ENCODE measurements around the gene ADTRP.
"Not testable (repeated sequence)": the region's sequence is repeated elsewhere in the genome, so short reads cannot be mapped to it uniquely, and the experiment has no call there.

The ADTRP gene

GRCh38 chr6:11692451-11693376, 85.9 kb downstream of the ADTRP start:
- no peaks in the 10 kb centered on the region for H3K4me1 Mint-ChIP-seq (ENCODE audit: low read depth in 2 of 2)
- ATAC-seq (replicated peaks) (no peak), DNase-seq (no peak)
- no peaks in the 10 kb centered on the region for H3K36me3 Mint-ChIP-seq (ENCODE audit: insufficient read depth)
- peaks cover 29 to 30% of the 10 kb centered on the region in 2 donors for H3K27me3 Mint-ChIP-seq
- H3K4me3 Mint-ChIP-seq = no peak overlapping the region
- no peaks in the 10 kb centered on the region for H3K9me3 Mint-ChIP-seq
- H3K27ac Mint-ChIP-seq = no peak overlapping the region

GRCh38 chr6:11689847-11690246, 88.8 kb downstream of the ADTRP start:
- DNase-seq (no peak), ATAC-seq (replicated peaks) (no peak)
- H3K27me3 Mint-ChIP-seq = peaks cover 33 to 37% of the 10 kb centered on the region in 2 donors
- H3K4me3 Mint-ChIP-seq = no peak overlapping the region
- H3K9me3 Mint-ChIP-seq = no peaks in the 10 kb centered on the region
- H3K4me1 Mint-ChIP-seq (ENCODE audit: low read depth in 2 of 2) = no peaks in the 10 kb centered on the region
- no peaks in the 10 kb centered on the region for H3K36me3 Mint-ChIP-seq (ENCODE audit: insufficient read depth)
- no peak overlapping the region for H3K27ac Mint-ChIP-seq

GRCh38 chr6:11689400-11689799, 89.2 kb downstream of the ADTRP start:
- not testable (repeated sequence) for H3K9me3 Mint-ChIP-seq; DNase-seq; H3K27ac Mint-ChIP-seq; H3K36me3 Mint-ChIP-seq (ENCODE audit: insufficient read depth); H3K4me1 Mint-ChIP-seq (ENCODE audit: low read depth in 2 of 2); ATAC-seq (replicated peaks); H3K4me3 Mint-ChIP-seq
- H3K27me3 Mint-ChIP-seq = peaks cover 33 to 38% of the 10 kb centered on the region in 2 donors

GRCh38 chr6:11688425-11688709, 90.2 kb downstream of the ADTRP start:
- ATAC-seq (replicated peaks) = no peak
- Mint-ChIP-seq H3K27ac (no peak overlapping the region), H3K4me3 (no peak overlapping the region)

GRCh38 chr6:11685481-11686093, 93.0 kb downstream of the ADTRP start:
- Mint-ChIP-seq H3K9me3 (no peaks in the 10 kb centered on the region), H3K27ac (no peak overlapping the region), H3K4me1 (ENCODE audit: low read depth in 2 of 2) (no peaks in the 10 kb centered on the region), H3K36me3 (ENCODE audit: insufficient read depth) (no peaks in the 10 kb centered on the region), H3K4me3 (no peak overlapping the region), H3K27me3 (peaks cover 26 to 31% of the 10 kb centered on the region in 2 donors)
- ATAC-seq (replicated peaks) (no peak), DNase-seq (no peak)

More at GRCh38 chr6:11688425-11688709, 90.2 kb downstream of the ADTRP start:
- Mint-ChIP-seq H3K9me3 (no peaks in the 10 kb centered on the region), H3K27me3 (peaks cover 26 to 32% of the 10 kb centered on the region in 2 donors), H3K4me1 (ENCODE audit: low read depth in 2 of 2) (no peaks in the 10 kb centered on the region), H3K36me3 (ENCODE audit: insufficient read depth) (no peaks in the 10 kb centered on the region)
- no peak for DNase-seq

- DNase-seq = no peak
- H3K4me3 Mint-ChIP-seq = no peak overlapping the region
- no peaks in the 10 kb centered on the region for H3K4me1 Mint-ChIP-seq (ENCODE audit: low read depth in 2 of 2)
- H3K27me3 Mint-ChIP-seq = peaks cover 30 to 31% of the 10 kb centered on the region in 2 donors
- ATAC-seq (replicated peaks) = no peak
- no peaks in the 10 kb centered on the region for H3K36me3 Mint-ChIP-seq (ENCODE audit: insufficient read depth)
- H3K9me3 Mint-ChIP-seq = peaks cover 0 to 2% of the 10 kb centered on the region in 2 donors
- no peak overlapping the region for H3K27ac Mint-ChIP-seq
These were observed 93.6 kb downstream of the ADTRP start for GRCh38 chr6:11684901-11685480.

GRCh38 chr6:11683871-11684270, 94.7 kb downstream of the ADTRP start:
- peaks cover 0 to 2% of the 10 kb centered on the region in 2 donors for H3K9me3 Mint-ChIP-seq
- H3K27ac Mint-ChIP-seq = no peak overlapping the region
- ATAC-seq (replicated peaks) = no peak
- H3K36me3 Mint-ChIP-seq (ENCODE audit: insufficient read depth) = no peaks in the 10 kb centered on the region
- no peak for DNase-seq
- no peaks in the 10 kb centered on the region for H3K4me1 Mint-ChIP-seq (ENCODE audit: low read depth in 2 of 2)
- H3K27me3 Mint-ChIP-seq = peaks cover 29 to 31% of the 10 kb centered on the region in 2 donors
- no peak overlapping the region for H3K4me3 Mint-ChIP-seq

GRCh38 chr6:11682561-11682975, 96.0 kb downstream of the ADTRP start:
- ATAC-seq (replicated peaks) (no peak), DNase-seq (no peak)
- Mint-ChIP-seq H3K36me3 (ENCODE audit: insufficient read depth) (no peaks in the 10 kb centered on the region), H3K4me3 (no peak overlapping the region), H3K9me3 (peaks cover 0 to 2% of the 10 kb centered on the region in 2 donors), H3K4me1 (ENCODE audit: low read depth in 2 of 2) (no peaks in the 10 kb centered on the region), H3K27ac (no peak overlapping the region), H3K27me3 (peaks cover 16 to 26% of the 10 kb centered on the region in 2 donors)

- Mint-ChIP-seq H3K4me3 (no peak overlapping the region), H3K27me3 (peaks cover 18 to 21% of the 10 kb centered on the region in 2 donors), H3K4me1 (ENCODE audit: low read depth in 2 of 2) (no peaks in the 10 kb centered on the region), H3K27ac (no peak overlapping the region), H3K36me3 (ENCODE audit: insufficient read depth) (no peaks in the 10 kb centered on the region), H3K9me3 (peaks cover 0 to 2% of the 10 kb centered on the region in 2 donors)
- no peak for DNase-seq
- ATAC-seq (replicated peaks) = no peak
These were observed 96.8 kb downstream of the ADTRP start for GRCh38 chr6:11681770-11682169.

GRCh38 chr6:11681357-11681756, 97.2 kb downstream of the ADTRP start:
- Mint-ChIP-seq H3K27me3 (peaks cover 16 to 22% of the 10 kb centered on the region in 2 donors), H3K36me3 (ENCODE audit: insufficient read depth) (no peaks in the 10 kb centered on the region), H3K4me3 (no peak overlapping the region), H3K9me3 (peaks cover 0 to 2% of the 10 kb centered on the region in 2 donors), H3K27ac (no peak overlapping the region), H3K4me1 (ENCODE audit: low read depth in 2 of 2) (no peaks in the 10 kb centered on the region)
- no peak for DNase-seq
- ATAC-seq (replicated peaks) = no peak

GRCh38 chr6:11680479-11680878, 98.1 kb downstream of the ADTRP start:
- not testable (repeated sequence) for H3K27ac Mint-ChIP-seq; H3K9me3 Mint-ChIP-seq; DNase-seq; H3K4me3 Mint-ChIP-seq; ATAC-seq (replicated peaks); H3K36me3 Mint-ChIP-seq (ENCODE audit: insufficient read depth); H3K4me1 Mint-ChIP-seq (ENCODE audit: low read depth in 2 of 2)
- peaks cover 20 to 22% of the 10 kb centered on the region in 2 donors for H3K27me3 Mint-ChIP-seq

GRCh38 chr6:11679099-11679498, 99.5 kb downstream of the ADTRP start:
- peaks cover 24 to 33% of the 10 kb centered on the region in 2 donors for H3K27me3 Mint-ChIP-seq
- no peaks in the 10 kb centered on the region for H3K4me1 Mint-ChIP-seq (ENCODE audit: low read depth in 2 of 2)
- no peak for ATAC-seq (replicated peaks)
- no peaks in the 10 kb centered on the region for H3K36me3 Mint-ChIP-seq (ENCODE audit: insufficient read depth)
- H3K9me3 Mint-ChIP-seq = peaks cover 0 to 2% of the 10 kb centered on the region in 2 donors
- H3K4me3 Mint-ChIP-seq = no peak overlapping the region
- DNase-seq = no peak
- H3K27ac Mint-ChIP-seq = no peak overlapping the region

- H3K4me3 Mint-ChIP-seq = no peak overlapping the region
- DNase-seq = no peak
- no peaks in the 10 kb centered on the region for H3K4me1 Mint-ChIP-seq (ENCODE audit: low read depth in 2 of 2)
- no peaks in the 10 kb centered on the region for H3K36me3 Mint-ChIP-seq (ENCODE audit: insufficient read depth)
- H3K27me3 Mint-ChIP-seq = peaks cover 40 to 41% of the 10 kb centered on the region in 2 donors
- peaks cover 0 to 2% of the 10 kb centered on the region in 2 donors for H3K9me3 Mint-ChIP-seq
- H3K27ac Mint-ChIP-seq = no peak overlapping the region
- ATAC-seq (replicated peaks) = no peak
These were observed 103.0 kb downstream of the ADTRP start for GRCh38 chr6:11675601-11676000.

Data from effector memory CD8-positive, alpha-beta T cell (primary cell).